GM21526 (cell line): ENCODE results near the gene PCDHB16.
"Not testable (repeated sequence)": the region's sequence is repeated elsewhere in the genome, so short reads cannot be mapped to it uniquely, and the experiment has no call there.

Experiments used
- ATAC-seq: cut with Tn5 transposase; IDR thresholded peaks from one replicate; pipeline ENCODE4 v1.9.1; 2021; ENCODE audit warnings: moderate library complexity; ENCODE audit not compliant: unreplicated experiment, low FRiP score

PCDHB16 gene

GRCh38 chr5:141180313-141180712 lies 1.9 kb upstream of the PCDHB16 start:
- ATAC-seq = no peak

GRCh38 chr5:141184117-141184855 lies 2.1 kb downstream of the PCDHB16 start:
- not testable (repeated sequence) for ATAC-seq

GRCh38 chr5:141186897-141187512 lies 4.8 kb downstream of the PCDHB16 start, which contains the start of gene PCDHB9:
PCDHB9 (plus strand) TSS chr5:141187161; CDS start chr5:141187319, 158 bp downstream.
- ATAC-seq = no peak

GRCh38 chr5:141188682-141189081 lies 6.5 kb downstream of the PCDHB16 start:
- not testable (repeated sequence) for ATAC-seq

DNA sequence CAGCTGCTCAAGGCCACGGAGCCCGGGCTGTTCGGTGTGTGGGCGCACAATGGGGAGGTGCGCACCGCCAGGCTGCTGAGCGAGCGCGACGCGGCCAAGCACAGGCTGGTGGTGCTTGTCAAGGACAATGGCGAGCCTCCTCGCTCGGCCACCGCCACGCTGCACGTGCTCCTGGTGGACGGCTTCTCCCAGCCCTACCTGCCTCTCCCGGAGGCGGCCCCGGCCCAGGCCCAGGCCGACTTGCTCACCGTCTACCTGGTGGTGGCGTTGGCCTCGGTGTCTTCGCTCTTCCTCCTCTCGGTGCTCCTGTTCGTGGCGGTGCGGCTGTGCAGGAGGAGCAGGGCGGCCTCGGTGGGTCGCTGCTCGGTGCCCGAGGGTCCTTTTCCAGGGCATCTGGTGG lies 6.9 kb downstream of the PCDHB16 start:
- not testable (repeated sequence) for ATAC-seq

DNA sequence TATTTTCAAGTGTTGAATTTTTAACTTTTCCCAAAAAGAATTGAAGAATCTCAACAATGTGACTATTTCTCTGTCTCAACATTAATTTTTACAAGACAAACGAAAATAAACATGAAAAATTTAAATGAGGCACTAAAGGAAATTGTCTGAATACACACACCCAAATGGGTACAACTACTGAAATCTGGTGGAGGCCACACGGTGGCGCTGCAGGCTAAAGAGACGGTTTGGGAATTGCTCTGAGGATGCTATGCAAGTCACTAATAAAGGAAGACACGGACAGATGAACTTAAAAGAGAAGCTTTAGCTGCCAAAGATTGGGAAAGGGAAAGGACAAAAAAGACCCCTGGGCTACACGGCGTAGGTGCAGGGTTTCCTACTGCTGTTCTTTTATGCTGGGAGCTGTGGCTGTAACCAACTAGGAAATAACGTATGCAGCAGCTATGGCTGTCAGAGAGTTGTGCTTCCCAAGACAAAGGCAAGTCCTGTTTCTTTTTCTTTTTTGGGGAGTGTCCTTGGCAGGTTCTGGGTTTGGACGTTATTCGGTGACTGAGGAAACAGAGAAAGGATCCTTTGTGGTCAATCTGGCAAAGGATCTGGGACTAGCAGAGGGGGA lies 10.0 kb downstream of the PCDHB16 start, which contains the start of gene PCDHB10:
TSS of gene PCDHB10 (plus strand) at position 244 of the 616 bp plus-strand sequence. CDS start at position 444, 200 bp downstream.
- no peak for ATAC-seq

- not testable (repeated sequence) for ATAC-seq
Observed at GRCh38 chr5:141194332-141194731, 12.1 kb downstream of the PCDHB16 start.

- no peak for ATAC-seq
Observed at GRCh38 chr5:141196363-141196762, 14.2 kb downstream of the PCDHB16 start.

GRCh38 chr5:141199359-141200235 lies 17.4 kb downstream of the PCDHB16 start, which contains the start of gene PCDHB11:
PCDHB11 (plus strand) TSS chr5:141199627; CDS start chr5:141199775, 148 bp downstream.
- no peak for ATAC-seq

DNA sequence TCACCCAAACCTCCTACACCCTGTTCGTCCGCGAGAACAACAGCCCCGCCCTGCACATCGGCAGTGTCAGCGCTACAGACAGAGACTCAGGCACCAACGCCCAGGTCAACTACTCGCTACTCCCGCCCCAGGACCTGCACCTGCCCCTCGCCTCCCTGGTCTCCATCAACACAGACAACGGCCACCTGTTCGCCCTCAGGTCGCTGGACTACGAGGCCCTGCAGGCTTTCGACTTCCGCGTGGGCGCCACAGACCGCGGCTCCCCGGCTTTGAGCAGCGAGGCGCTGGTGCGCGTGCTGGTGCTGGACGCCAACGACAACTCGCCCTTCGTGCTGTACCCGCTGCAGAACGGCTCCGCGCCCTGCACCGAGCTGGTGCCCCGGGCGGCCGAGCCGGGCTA lies 18.9 kb downstream of the PCDHB16 start:
- not testable (repeated sequence) for ATAC-seq

- ATAC-seq = not testable (repeated sequence)
Observed at GRCh38 chr5:141201646-141202045, 19.5 kb downstream of the PCDHB16 start.

DNA sequence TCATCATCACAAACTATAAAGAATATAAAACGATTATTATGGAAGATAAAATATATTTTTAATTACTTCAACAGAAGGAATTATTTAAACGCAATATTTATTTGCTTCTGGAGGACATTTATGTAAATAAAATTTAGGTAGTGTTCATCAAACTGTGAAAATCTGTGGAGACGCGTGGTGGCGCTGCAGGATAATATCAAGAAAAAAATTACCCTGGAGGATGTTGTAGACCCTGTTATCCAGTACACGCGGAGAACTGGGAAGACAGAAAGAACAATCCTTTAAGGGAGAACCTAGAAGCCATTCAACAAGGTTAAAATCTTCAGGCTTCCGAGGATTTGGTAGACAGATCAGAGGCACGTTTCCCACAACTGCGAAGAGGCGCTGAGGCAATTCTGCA lies 26.3 kb downstream of the PCDHB16 start, which contains the start of gene PCDHB12:
TSS of gene PCDHB12 (plus strand) at position 242 of the 400 bp plus-strand sequence. CDS start 189 bp downstream, outside the sequence.
- no peak for ATAC-seq

- ATAC-seq = not testable (repeated sequence)
Observed at GRCh38 chr5:141210281-141210680, 28.1 kb downstream of the PCDHB16 start.

- not testable (repeated sequence) for ATAC-seq
Observed at GRCh38 chr5:141210849-141211248, 28.7 kb downstream of the PCDHB16 start.

GRCh38 chr5:141213656-141214339 lies 31.6 kb downstream of the PCDHB16 start, which contains the start of gene PCDHB13:
PCDHB13 (plus strand) TSS chr5:141213919; CDS start chr5:141214124, 205 bp downstream.
- ATAC-seq = not testable (repeated sequence)

DNA sequence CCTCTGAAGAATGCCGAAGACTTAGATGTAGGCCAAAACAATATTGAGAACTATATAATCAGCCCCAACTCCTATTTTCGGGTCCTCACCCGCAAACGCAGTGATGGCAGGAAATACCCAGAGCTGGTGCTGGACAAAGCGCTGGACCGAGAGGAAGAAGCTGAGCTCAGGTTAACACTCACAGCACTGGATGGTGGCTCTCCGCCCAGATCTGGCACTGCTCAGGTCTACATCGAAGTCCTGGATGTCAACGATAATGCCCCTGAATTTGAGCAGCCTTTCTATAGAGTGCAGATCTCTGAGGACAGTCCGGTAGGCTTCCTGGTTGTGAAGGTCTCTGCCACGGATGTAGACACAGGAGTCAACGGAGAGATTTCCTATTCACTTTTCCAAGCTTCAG lies 32.4 kb downstream of the PCDHB16 start:
- not testable (repeated sequence) for ATAC-seq

- ATAC-seq = not testable (repeated sequence)
Observed at GRCh38 chr5:141215504-141215903, 33.3 kb downstream of the PCDHB16 start.

DNA sequence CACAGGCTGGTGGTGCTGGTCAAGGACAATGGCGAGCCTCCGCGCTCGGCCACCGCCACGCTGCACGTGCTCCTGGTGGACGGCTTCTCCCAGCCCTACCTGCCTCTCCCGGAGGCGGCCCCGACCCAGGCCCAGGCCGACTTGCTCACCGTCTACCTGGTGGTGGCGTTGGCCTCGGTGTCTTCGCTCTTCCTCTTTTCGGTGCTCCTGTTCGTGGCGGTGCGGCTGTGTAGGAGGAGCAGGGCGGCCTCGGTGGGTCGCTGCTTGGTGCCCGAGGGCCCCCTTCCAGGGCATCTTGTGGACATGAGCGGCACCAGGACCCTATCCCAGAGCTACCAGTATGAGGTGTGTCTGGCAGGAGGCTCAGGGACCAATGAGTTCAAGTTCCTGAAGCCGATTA lies 33.8 kb downstream of the PCDHB16 start:
- not testable (repeated sequence) for ATAC-seq

DNA sequence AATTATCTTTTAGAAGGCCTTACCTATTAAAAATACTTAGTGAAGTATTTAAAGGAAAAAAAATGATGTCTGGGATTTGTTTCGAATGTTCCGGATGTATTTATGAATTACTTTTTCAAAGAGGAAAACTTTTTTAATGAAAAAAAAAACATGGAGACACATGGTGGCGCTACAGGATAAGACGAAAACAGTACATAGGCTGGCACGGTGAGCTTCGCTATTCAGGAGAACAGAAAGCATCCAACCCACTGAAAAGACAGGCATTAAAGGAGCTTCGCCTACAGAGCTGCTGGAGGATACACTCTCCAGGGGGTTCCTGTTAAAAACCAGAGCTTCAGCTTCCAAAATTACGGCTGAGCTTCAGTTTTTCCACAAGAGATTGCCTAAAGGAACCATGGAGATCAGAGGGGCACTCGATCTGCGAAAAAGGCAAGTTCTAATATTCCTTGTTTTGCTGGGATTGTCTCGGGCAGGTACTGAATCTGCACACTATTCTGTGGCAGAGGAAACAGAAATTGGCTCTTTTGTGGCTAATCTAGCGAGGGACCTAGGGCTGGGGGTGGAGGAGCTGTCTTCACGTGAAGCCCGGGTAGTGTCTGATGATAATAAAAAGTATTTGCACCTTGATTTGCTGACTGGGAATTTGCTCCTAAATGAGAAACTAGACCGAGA lies 41.1 kb downstream of the PCDHB16 start, which contains the start of gene PCDHB14:
TSS of gene PCDHB14 (plus strand) at position 232 of the 672 bp plus-strand sequence. CDS start at position 395, 163 bp downstream.
- ATAC-seq = no peak
